ENCODE measurements around the gene MOSPD3.
"Not testable (repeated sequence)": the region's sequence is repeated elsewhere in the genome, so short reads cannot be mapped to it uniquely, and the experiment has no call there.

The MOSPD3 gene

GRCh38 chr7:100611983-100612729 is at the start of gene MOSPD3:
Gene MOSPD3, plus strand, starts transcription at chr7:100612540. Its CDS starts 252 bp downstream, at chr7:100612792.
- DNase-seq (ENCODE audit: low read depth), result peak; percentile 96

GRCh38 chr7:100563100-100563564 is 49.2 kb upstream of the MOSPD3 start:
- DNase-seq (ENCODE audit: low read depth), result no peak

GRCh38 chr7:100563809-100564400 is 48.4 kb upstream of the MOSPD3 start:
- DNase-seq (ENCODE audit: low read depth), result peak; percentile 81

GRCh38 chr7:100564405-100564804 is 47.9 kb upstream of the MOSPD3 start:
- DNase-seq (ENCODE audit: low read depth), result not testable (repeated sequence)

GRCh38 chr7:100565133-100565571 is 47.2 kb upstream of the MOSPD3 start:
- no peak for DNase-seq (ENCODE audit: low read depth)

GRCh38 chr7:100566018-100566531 is 46.3 kb upstream of the MOSPD3 start:
- DNase-seq (ENCODE audit: low read depth), result no peak

GRCh38 chr7:100567031-100567730 is 45.2 kb upstream of the MOSPD3 start:
- DNase-seq (ENCODE audit: low read depth), result no peak

- DNase-seq (ENCODE audit: low read depth), result no peak
These were observed 44.6 kb upstream of the MOSPD3 start for GRCh38 chr7:100567751-100568175.

GRCh38 chr7:100568176-100568895 is 44.0 kb upstream of the MOSPD3 start:
- no peak for DNase-seq (ENCODE audit: low read depth)

GRCh38 chr7:100568896-100569844 is 43.2 kb upstream of the MOSPD3 start:
- no peak for DNase-seq (ENCODE audit: low read depth)

GRCh38 chr7:100570954-100571828 is 41.1 kb upstream of the MOSPD3 start:
- no peak for DNase-seq (ENCODE audit: low read depth)

GRCh38 chr7:100571829-100572116 is 40.6 kb upstream of the MOSPD3 start:
- DNase-seq (ENCODE audit: low read depth), result no peak

- DNase-seq (ENCODE audit: low read depth), result no peak
These were observed 39.9 kb upstream of the MOSPD3 start for GRCh38 chr7:100572281-100572948.

GRCh38 chr7:100572949-100573675 is 39.2 kb upstream of the MOSPD3 start:
- DNase-seq (ENCODE audit: low read depth), result no peak

GRCh38 chr7:100573691-100574361 is 38.5 kb upstream of the MOSPD3 start, which contains the start of gene SAP25:
Gene SAP25, minus strand, starts transcription at chr7:100573900. Its CDS starts 158 bp downstream, at chr7:100573742.
- DNase-seq (ENCODE audit: low read depth), result no peak

- DNase-seq (ENCODE audit: low read depth), result no peak
These were observed 37.8 kb upstream of the MOSPD3 start for GRCh38 chr7:100574362-100575205.

GRCh38 chr7:100575206-100575631 is 37.1 kb upstream of the MOSPD3 start:
- no peak for DNase-seq (ENCODE audit: low read depth)
